Activated T-cell treated with anti-CD3 and anti-CD28 coated beads, Interleukin-2, amount 50 U/mL, for 72 hours (primary cell): ENCODE measurements around the gene MLX. TPM values are rescaled to one million over a fixed set of nuclear protein-coding genes. Genes with fewer than 3 reads are reported as not detected.
"Not testable (repeated sequence)": the region's sequence is repeated elsewhere in the genome, so short reads cannot be mapped to it uniquely, and the experiment has no call there.

Experiments used
- ATAC-seq, 2 donors: fragments of 150-1000 bp; cut with Tn5 transposase; replicated peaks in 1 of 2; 2 replicates each; pipeline ENCODE4 v1.10.0; 2021; ENCODE audit warnings: moderate library complexity in 2 of 2, mild to moderate bottlenecking in 1 of 2
- DNase-seq, 2 donors: peaks; one replicate each; pipeline ENCODE4 v3.0.0; 2021 to 2022; ENCODE audit warnings: mixed read lengths in 1 of 2
- H3K27ac Mint-ChIP-seq: one replicate; pipeline ENCODE4 v1.8.0; 2022; ENCODE audit warnings: mild to moderate bottlenecking, moderate library complexity, mixed read lengths
- H3K27me3 Mint-ChIP-seq: one replicate; pipeline ENCODE4 v1.8.0; 2022; ENCODE audit warnings: low read depth, mixed read lengths
- H3K36me3 Mint-ChIP-seq, 2 donors: one replicate each; pipeline ENCODE4 v1.8.0; 2022; ENCODE audit warnings: mixed read lengths in 2 of 2, mild to moderate bottlenecking in 1 of 2; ENCODE audit not compliant: insufficient read depth in 2 of 2
- H3K4me1 Mint-ChIP-seq: one replicate; pipeline ENCODE4 v1.8.0; 2022; ENCODE audit warnings: low read depth, mixed read lengths
- H3K4me3 Mint-ChIP-seq, 2 donors: one replicate each; pipeline ENCODE4 v1.8.0; 2022; ENCODE audit warnings: mild to moderate bottlenecking in 2 of 2, mixed read lengths in 2 of 2, moderate library complexity in 2 of 2
- H3K9me3 Mint-ChIP-seq, 2 donors: one replicate each; pipeline ENCODE4 v1.8.0; 2022; ENCODE audit warnings: mixed read lengths in 2 of 2
- total RNA-seq, 2 donors: library from RNA; stranded (reverse); gene quantifications; one replicate each; pipeline ENCODE4 v1.2.3, GENCODE V29; 2022

The MLX gene
- total RNA-seq, 2 donors from 2014 or later = 38.8 to 41.2 TPM

GRCh38 chr17:42554250-42555121 lies 12.4 kb upstream of the MLX start:
- Mint-ChIP-seq H3K4me1 (peaks cover 21% of the 10 kb centered on the region), H3K9me3 (no peaks in the 10 kb centered on the region), H3K4me3 (peak overlapping the region; percentile 88 to 94), H3K36me3 (no peaks in the 10 kb centered on the region), H3K27me3 (no peaks in the 10 kb centered on the region), H3K27ac (peak overlapping the region; percentile 90)
- peak; percentile 84 to 89 for DNase-seq
- ATAC-seq = peak; percentile 90 to 91

GRCh38 chr17:42555122-42555622 lies 11.7 kb upstream of the MLX start:
- DNase-seq = no peak
- no peaks in the 10 kb centered on the region for H3K9me3 Mint-ChIP-seq
- H3K27me3 Mint-ChIP-seq = no peaks in the 10 kb centered on the region
- H3K36me3 Mint-ChIP-seq = no peaks in the 10 kb centered on the region
- H3K4me3 Mint-ChIP-seq = peak overlapping the region; percentile 88 to 94
- H3K4me1 Mint-ChIP-seq = peaks cover 21% of the 10 kb centered on the region
- H3K27ac Mint-ChIP-seq = peak overlapping the region; percentile 90
- peak; percentile 1 to 2 for ATAC-seq

- H3K9me3 Mint-ChIP-seq, DNase-seq, H3K27me3 Mint-ChIP-seq, H3K36me3 Mint-ChIP-seq, H3K27ac Mint-ChIP-seq: not testable (repeated sequence)
- ATAC-seq = peak in 1 of 2 donors; percentile 17
- Mint-ChIP-seq H3K4me3 (peak overlapping the region; percentile 88 to 94), H3K4me1 (peaks cover 22% of the 10 kb centered on the region)
Measured at GRCh38 chr17:42555961-42556617, 10.8 kb upstream of the MLX start.

GRCh38 chr17:42559075-42559474 lies 7.8 kb upstream of the MLX start:
- no peak overlapping the region for H3K27ac Mint-ChIP-seq
- H3K9me3 Mint-ChIP-seq = no peaks in the 10 kb centered on the region
- H3K36me3 Mint-ChIP-seq = peaks cover 1 to 2% of the 10 kb centered on the region in 2 donors
- peaks cover 39% of the 10 kb centered on the region for H3K4me1 Mint-ChIP-seq
- H3K4me3 Mint-ChIP-seq = no peak overlapping the region
- ATAC-seq (no peak), DNase-seq (no peak)
- H3K27me3 Mint-ChIP-seq = no peaks in the 10 kb centered on the region

- H3K4me1 Mint-ChIP-seq = peaks cover 44% of the 10 kb centered on the region
- ATAC-seq = no peak
- no peaks in the 10 kb centered on the region for H3K9me3 Mint-ChIP-seq
- DNase-seq = no peak
- no peaks in the 10 kb centered on the region for H3K27me3 Mint-ChIP-seq
- peak overlapping the region; percentile 66 to 92 for H3K4me3 Mint-ChIP-seq
- peaks cover 1 to 2% of the 10 kb centered on the region in 2 donors for H3K36me3 Mint-ChIP-seq
- H3K27ac Mint-ChIP-seq = peak overlapping the region; percentile 22
Measured at GRCh38 chr17:42560246-42560645, 6.7 kb upstream of the MLX start.

- Mint-ChIP-seq H3K27me3 (no peaks in the 10 kb centered on the region), H3K9me3 (no peaks in the 10 kb centered on the region), H3K36me3 (peaks cover 1 to 5% of the 10 kb centered on the region in 2 donors), H3K4me1 (peaks cover 43% of the 10 kb centered on the region), H3K27ac (peak within 1 kb of the TSS; percentile 91), H3K4me3 (peak within 1 kb of the TSS; percentile 92)
- peak; percentile 94 to 96 for DNase-seq
- peak; percentile 78 to 82 for ATAC-seq
Measured at GRCh38 chr17:42561897-42562387, 5.0 kb upstream of the MLX start, which contains the start of gene COASY. Gene COASY (plus strand): TSS chr17:42562148. CDS start chr17:42562623, 475 bp downstream.

GRCh38 chr17:42562388-42563142 lies 4.3 kb upstream of the MLX start:
- H3K9me3 Mint-ChIP-seq = no peaks in the 10 kb centered on the region

GRCh38 chr17:42563143-42563509 lies 3.8 kb upstream of the MLX start:
- Mint-ChIP-seq H3K27me3 (no peaks in the 10 kb centered on the region), H3K27ac (peak overlapping the region; percentile 24), H3K4me1 (peaks cover 49% of the 10 kb centered on the region), H3K9me3 (no peaks in the 10 kb centered on the region), H3K36me3 (peaks cover 3 to 8% of the 10 kb centered on the region in 2 donors), H3K4me3 (peak overlapping the region; percentile 92)
- ATAC-seq (no peak), DNase-seq (no peak)

More at GRCh38 chr17:42562388-42563142, 4.3 kb upstream of the MLX start:
- H3K4me3 Mint-ChIP-seq = peak overlapping the region; percentile 92
- peak overlapping the region; percentile 91 for H3K27ac Mint-ChIP-seq
- DNase-seq = peak; percentile 32 to 39
- H3K27me3 Mint-ChIP-seq = no peaks in the 10 kb centered on the region
- peak; percentile 10 to 14 for ATAC-seq
- H3K4me1 Mint-ChIP-seq = peaks cover 44% of the 10 kb centered on the region
- H3K36me3 Mint-ChIP-seq = peaks cover 1 to 5% of the 10 kb centered on the region in 2 donors

GRCh38 chr17:42563543-42563942 lies 3.4 kb upstream of the MLX start:
- Mint-ChIP-seq H3K36me3 (peaks cover 3 to 8% of the 10 kb centered on the region in 2 donors), H3K4me3 (peak overlapping the region; percentile 92), H3K27me3 (no peaks in the 10 kb centered on the region), H3K27ac (no peak overlapping the region), H3K4me1 (peaks cover 51% of the 10 kb centered on the region), H3K9me3 (no peaks in the 10 kb centered on the region)
- ATAC-seq = no peak
- DNase-seq = no peak

- Mint-ChIP-seq H3K36me3 (peaks cover 5 to 8% of the 10 kb centered on the region in 2 donors), H3K27ac (no peak overlapping the region), H3K9me3 (no peaks in the 10 kb centered on the region), H3K4me3 (peak overlapping the region; percentile 92), H3K27me3 (no peaks in the 10 kb centered on the region), H3K4me1 (peaks cover 55% of the 10 kb centered on the region)
- no peak for DNase-seq
- no peak for ATAC-seq
Measured at GRCh38 chr17:42563950-42564349, 3.0 kb upstream of the MLX start.

- Mint-ChIP-seq H3K4me3 (peak overlapping the region in 1 of 2 donors; percentile 50), H3K9me3 (no peaks in the 10 kb centered on the region), H3K36me3 (peaks cover 5 to 10% of the 10 kb centered on the region in 2 donors), H3K27me3 (no peaks in the 10 kb centered on the region), H3K4me1 (peaks cover 59% of the 10 kb centered on the region), H3K27ac (peak overlapping the region; percentile 50)
- no peak for DNase-seq
- ATAC-seq = no peak
Measured at GRCh38 chr17:42564815-42565522, 1.9 kb upstream of the MLX start.
